Lower lobe of right lung (tissue), 2 donors: Measurements from ENCODE around the gene PSMD5. TPM values are rescaled to one million over a fixed set of nuclear protein-coding genes. Genes with fewer than 3 reads are reported as not detected.

Source experiments
- ATAC-seq, 2 donors: fragments of 200-7000 bp; cut with Tn5 transposase; one replicate each; pipeline ENCODE4 v1.9.1; 2020 to 2022; ENCODE audit warnings: mild to moderate bottlenecking in 2 of 2, moderate library complexity in 2 of 2
- DNase-seq: peaks from one replicate; pipeline ENCODE4 v3.0.0-alpha.2; 2020
- H3K27ac ChIP-seq: fragments of 200-600 bp; one replicate; pipeline ENCODE4 v1.8.0; 2022
- H3K27me3 ChIP-seq: fragments of 200-600 bp; one replicate; pipeline ENCODE4 v1.8.0; 2022; ENCODE audit warnings: low read depth
- H3K36me3 ChIP-seq: fragments of 200-600 bp; one replicate; pipeline ENCODE4 v1.8.0; 2022; ENCODE audit warnings: mild to moderate bottlenecking
- H3K4me1 ChIP-seq: fragments of 200-600 bp; one replicate; pipeline ENCODE4 v1.8.0; 2022
- H3K4me3 ChIP-seq: fragments of 200-600 bp; one replicate; pipeline ENCODE4 v1.8.0; 2022; ENCODE audit warnings: mild to moderate bottlenecking
- H3K9me3 ChIP-seq: fragments of 200-600 bp; one replicate; pipeline ENCODE4 v1.8.0; 2022
- CTCF ChIP-seq: fragments of 200-600 bp; IDR thresholded peaks from one replicate; pipeline ENCODE4 v1.8.0; 2022; ENCODE audit warnings: antibody characterized with exemption, mild to moderate bottlenecking
- intact Hi-C: fragments of 100-400 bp; cut with DNase I; formaldehyde crosslinking; loops from one replicate; pipeline ENCODE4 v1.11.0; 2022
- total RNA-seq: library from RNA; stranded (reverse); fragmentation: NEBNext Ultra II Directional; extraction: Animal tissue kit (Norgen Biotek cat#: 25700); gene quantifications from one replicate; pipeline ENCODE4 v1.2.1, GENCODE V29; 2021
- donor health status: DM: no; HTN: yes; CAD: no; lungs with severe emphysema.

PSMD5 gene
- total RNA-seq, 1 donor from 2014 or later, result 34.1 TPM

- ATAC-seq (no peak), DNase-seq (no peak)
- H3K27ac ChIP-seq, result no peak overlapping the region
- H3K27me3 ChIP-seq, result no peaks in the 10 kb centered on the region
- TF ChIP-seq CTCF, result no peak
- H3K9me3 ChIP-seq, result peaks cover 16% of the 10 kb centered on the region
- no peaks in the 10 kb centered on the region for H3K36me3 ChIP-seq
- intact Hi-C loops, result no loop called here
- no peaks in the 10 kb centered on the region for H3K4me1 ChIP-seq
- H3K4me3 ChIP-seq, result no peak overlapping the region
These were observed 41.3 kb downstream of the PSMD5 start for GRCh38 chr9:120801441-120801840.

GRCh38 chr9:120792898-120793765, 49.6 kb downstream of the PSMD5 start, which contains the start of gene FBXW2:
Gene FBXW2, minus strand, starts transcription at chr9:120793416. Its CDS starts 5,158 bp downstream, at chr9:120788258.
- H3K9me3 ChIP-seq, result no peaks in the 10 kb centered on the region
- no peaks in the 10 kb centered on the region for H3K27me3 ChIP-seq
- ATAC-seq (peak; percentile 99), DNase-seq (peak; percentile 95)
- peak within 1 kb of the TSS; percentile 94 for H3K4me3 ChIP-seq
- no peak for TF ChIP-seq CTCF
- H3K27ac ChIP-seq, result peak within 1 kb of the TSS; percentile 97
- intact Hi-C loops, result no loop called here
- peaks cover 14% of the 10 kb centered on the region for H3K36me3 ChIP-seq
- peaks cover 51% of the 10 kb centered on the region for H3K4me1 ChIP-seq

GRCh38 chr9:120791161-120791560, 51.6 kb downstream of the PSMD5 start:
- Histone ChIP-seq H3K27ac (no peak overlapping the region), H3K4me3 (peak overlapping the region; percentile 94), H3K27me3 (no peaks in the 10 kb centered on the region), H3K4me1 (peaks cover 71% of the 10 kb centered on the region), H3K9me3 (no peaks in the 10 kb centered on the region), H3K36me3 (peaks cover 34% of the 10 kb centered on the region)
- no peak for TF ChIP-seq CTCF
- no peak for DNase-seq
- no peak for ATAC-seq
- intact Hi-C loops, result no loop called here

- Histone ChIP-seq H3K36me3 (peaks cover 57% of the 10 kb centered on the region), H3K27me3 (no peaks in the 10 kb centered on the region), H3K4me3 (no peak overlapping the region), H3K27ac (no peak overlapping the region), H3K9me3 (no peaks in the 10 kb centered on the region), H3K4me1 (peaks cover 74% of the 10 kb centered on the region)
- intact Hi-C loops, result no loop called here
- DNase-seq (no peak), ATAC-seq (peak; percentile 57 to 62)
- no peak for TF ChIP-seq CTCF
These were observed 54.8 kb downstream of the PSMD5 start for GRCh38 chr9:120787933-120788332.

GRCh38 chr9:120783602-120784047, 59.1 kb downstream of the PSMD5 start:
- no peak for TF ChIP-seq CTCF
- DNase-seq (no peak), ATAC-seq (peak in 1 of 2 donors; percentile 32)
- peaks cover 60% of the 10 kb centered on the region for H3K4me1 ChIP-seq
- intact Hi-C loops, result no loop called here
- no peaks in the 10 kb centered on the region for H3K9me3 ChIP-seq
- H3K36me3 ChIP-seq, result peaks cover 68% of the 10 kb centered on the region
- H3K27ac ChIP-seq, result no peak overlapping the region
- no peak overlapping the region for H3K4me3 ChIP-seq
- no peaks in the 10 kb centered on the region for H3K27me3 ChIP-seq
